GM23248 (cell line): ENCODE data around the gene ZNF652.

Experiments
- EZH2 ChIP-seq: fragments of 200-600 bp; sonication (generic); IDR thresholded peaks from 2 replicates; pipeline ENCODE4 v1.6.1; 2018; ENCODE audit warnings: antibody characterized with exemption, mild to moderate bottlenecking; ENCODE audit not compliant: insufficient read depth, poor library complexity, severe bottlenecking
- EZH2phosphoT487 ChIP-seq: fragments of 200-600 bp; sonication (generic); IDR thresholded peaks from 2 replicates; pipeline ENCODE4 v1.6.1; 2018; ENCODE audit warnings: antibody characterized with exemption, moderate library complexity, mild to moderate bottlenecking, low read depth; ENCODE audit not compliant: insufficient read depth

DNA sequence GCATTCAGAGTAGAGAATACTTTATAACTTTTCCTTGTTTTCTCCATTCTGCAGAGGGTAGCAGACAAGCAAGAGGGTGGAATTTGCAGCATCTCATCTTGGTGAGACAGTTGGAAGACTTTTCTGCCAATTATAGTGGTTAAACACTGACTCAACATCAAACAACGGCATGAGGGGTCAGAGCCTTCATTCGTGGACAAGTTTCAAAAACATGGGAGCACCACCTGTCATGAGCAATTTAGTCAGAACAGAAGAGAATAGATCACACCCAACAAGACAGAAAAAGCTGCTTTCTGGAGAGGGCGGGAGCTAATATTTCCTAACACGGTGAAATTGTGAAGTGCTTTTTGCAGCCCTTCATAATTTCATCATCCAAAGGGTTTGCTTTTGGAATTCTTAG is 17.9 kb upstream of the ZNF652 start:
- TF ChIP-seq EZH2, result no peak
- TF ChIP-seq EZH2phosphoT487, result no peak
